ENCODE data around the gene MYH11.
"Not testable (repeated sequence)": the region's sequence is repeated elsewhere in the genome, so short reads cannot be mapped to it uniquely, and the experiment has no call there.

Gene MYH11

DNA sequence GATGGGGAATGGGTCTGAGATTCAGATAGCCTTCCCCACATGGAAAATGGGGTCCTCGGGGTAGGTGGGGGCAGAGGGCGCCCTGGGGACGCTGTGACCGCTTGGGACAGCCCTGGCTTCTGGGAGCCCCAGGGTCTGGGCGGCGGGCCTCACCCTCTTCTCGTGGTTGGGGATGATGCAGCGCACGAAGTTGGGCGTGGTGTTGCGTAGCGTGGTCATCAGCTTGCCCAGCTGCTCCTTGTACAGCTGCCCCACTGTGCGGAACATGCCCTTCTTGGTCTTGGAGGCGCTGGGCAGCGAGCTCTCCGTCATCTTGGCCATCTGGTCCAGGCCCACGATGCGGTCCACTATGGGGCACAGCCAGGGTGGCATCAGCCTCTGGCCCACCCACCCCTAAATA, 106.8 kb downstream of the MYH11 start:
- no peak for DNase-seq (ENCODE audit: low read depth)

GRCh38 chr16:15749371-15749770, 107.5 kb downstream of the MYH11 start:
- DNase-seq (ENCODE audit: low read depth): no peak

DNA sequence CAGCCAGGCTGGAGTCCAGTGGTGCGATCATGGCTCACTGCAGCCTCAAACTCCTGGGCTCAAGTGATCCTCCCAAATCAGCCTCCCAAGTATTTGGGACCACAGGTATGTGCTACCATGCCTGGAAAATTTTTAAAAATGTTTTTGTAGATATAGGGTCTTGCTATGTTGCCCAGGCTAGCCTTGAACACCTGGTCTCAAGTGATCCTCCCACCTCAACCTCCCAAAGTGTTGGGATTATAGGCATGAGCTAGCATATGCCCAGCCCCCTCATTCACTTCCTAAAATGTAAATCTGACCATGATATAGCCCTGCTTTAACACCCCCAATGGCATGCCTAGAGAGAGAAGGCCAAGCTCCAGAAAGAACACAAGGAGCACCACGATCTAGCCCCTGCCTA, 108.2 kb downstream of the MYH11 start:
- no peak for DNase-seq (ENCODE audit: low read depth)

- DNase-seq (ENCODE audit: low read depth): no peak
Measured at GRCh38 chr16:15747937-15748336, 108.9 kb downstream of the MYH11 start.

DNA sequence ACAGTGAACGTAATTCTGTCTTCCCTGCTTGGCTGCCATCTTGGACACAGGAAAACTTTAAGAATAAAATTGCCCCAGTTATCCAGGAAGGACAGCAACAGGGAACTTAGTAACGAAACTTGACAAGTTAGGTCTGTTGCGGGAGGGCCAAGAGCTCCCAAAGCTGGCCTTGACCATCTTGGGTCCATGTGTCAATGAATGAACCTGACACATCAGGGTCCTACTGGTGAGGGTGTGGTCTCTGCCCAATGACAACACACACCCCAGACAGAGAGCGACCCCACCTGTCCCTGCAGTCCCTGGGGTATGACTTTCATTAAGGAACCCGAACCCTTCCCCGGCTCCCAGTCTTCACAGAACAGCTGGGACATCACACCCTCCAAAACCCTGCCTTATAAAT, 110.5 kb downstream of the MYH11 start:
- DNase-seq (ENCODE audit: low read depth): no peak

DNA sequence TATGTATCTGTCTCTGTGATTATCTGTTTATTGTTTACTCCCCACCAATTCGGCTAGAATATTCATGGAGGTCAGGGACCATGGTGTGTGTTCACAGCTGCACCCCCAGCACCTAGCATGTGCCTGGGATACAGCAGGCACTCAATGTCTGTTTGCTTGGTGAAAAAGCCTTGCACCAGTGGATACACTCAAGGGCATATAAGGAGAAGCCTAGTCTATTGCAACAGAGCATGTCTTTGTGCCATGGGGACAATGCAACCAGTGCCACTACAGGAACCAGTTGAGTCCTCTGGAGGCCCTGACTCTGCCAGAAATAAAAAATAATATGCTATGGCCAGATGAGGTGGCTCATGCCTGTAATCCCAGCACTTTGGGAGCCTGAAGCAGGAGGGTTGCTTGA, 113.2 kb downstream of the MYH11 start:
- no peak for DNase-seq (ENCODE audit: low read depth)

- DNase-seq (ENCODE audit: low read depth): no peak
Measured at GRCh38 chr16:15742716-15743115, 114.1 kb downstream of the MYH11 start.

GRCh38 chr16:15741207-15741871, 115.5 kb downstream of the MYH11 start:
- DNase-seq (ENCODE audit: low read depth): no peak

GRCh38 chr16:15739950-15740349, 116.9 kb downstream of the MYH11 start:
- no peak for DNase-seq (ENCODE audit: low read depth)

DNA sequence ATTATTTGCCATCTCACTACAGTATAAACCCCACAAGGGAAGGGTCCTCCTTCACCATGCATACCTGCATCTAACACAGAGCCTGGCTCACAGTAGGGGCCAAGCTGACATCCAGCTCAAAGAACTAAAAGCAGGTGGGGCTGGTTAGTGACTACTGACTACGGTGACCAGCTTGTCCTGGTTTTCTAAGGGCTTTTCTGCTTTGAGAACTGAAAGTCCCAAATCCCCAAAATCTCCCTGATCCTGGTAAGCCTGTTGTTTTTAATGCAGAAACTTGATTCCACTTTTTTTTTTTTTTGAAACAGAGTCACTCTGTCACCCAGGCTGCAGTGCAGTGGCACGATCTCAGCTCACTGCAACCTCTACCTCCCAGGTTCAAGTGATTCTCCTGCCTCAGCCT, 117.4 kb downstream of the MYH11 start:
- no peak for DNase-seq (ENCODE audit: low read depth)

DNA sequence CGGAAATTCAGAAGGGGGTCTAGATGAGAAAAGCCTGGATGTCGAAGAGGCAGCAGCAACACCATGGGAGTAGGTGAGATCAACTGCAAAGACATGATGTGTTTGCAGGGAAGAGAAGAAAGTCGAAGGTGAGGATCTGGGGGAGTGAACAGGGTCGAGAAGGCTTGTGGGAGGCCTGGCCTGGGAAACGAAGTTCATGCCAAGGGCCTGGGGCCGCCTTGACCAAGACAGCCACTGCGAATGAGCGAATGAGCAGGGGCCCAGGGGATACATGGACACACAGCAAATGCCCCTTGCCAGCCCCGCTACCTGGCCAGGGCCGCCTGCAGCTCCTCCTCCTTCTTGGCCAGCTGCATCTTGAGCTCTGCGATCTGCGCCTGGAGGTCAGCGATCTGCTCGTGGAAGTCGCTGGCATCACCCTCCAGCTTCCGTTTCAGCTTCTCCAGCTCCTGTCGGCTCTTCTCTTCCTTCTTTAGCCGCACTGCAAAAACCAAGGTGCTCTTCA, 119.6 kb downstream of the MYH11 start:
- no peak for DNase-seq (ENCODE audit: low read depth)

GRCh38 chr16:15736529-15736928, 120.3 kb downstream of the MYH11 start:
- DNase-seq (ENCODE audit: low read depth): no peak

- DNase-seq (ENCODE audit: low read depth): no peak
Measured at GRCh38 chr16:15735610-15736009, 121.2 kb downstream of the MYH11 start.

DNA sequence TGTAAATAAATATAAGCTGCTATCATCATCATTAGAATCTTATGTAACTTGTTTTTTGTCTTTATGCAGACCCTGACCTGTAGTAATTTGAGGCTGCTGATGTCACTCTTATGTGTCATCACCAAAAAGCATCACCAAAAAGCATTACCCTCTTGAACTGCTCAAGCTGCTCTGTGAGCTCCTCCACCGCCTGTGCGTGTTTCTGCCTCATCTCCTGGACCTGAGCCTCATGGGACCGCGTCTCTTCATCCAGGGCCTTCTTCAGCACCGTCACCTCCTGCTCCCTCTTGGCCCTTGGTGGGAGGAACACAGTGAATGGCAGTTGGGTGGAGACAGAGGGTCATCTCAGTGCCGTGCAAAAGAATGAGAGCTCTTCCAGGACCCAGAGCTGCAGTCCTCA, 124.4 kb downstream of the MYH11 start:
- peak; percentile 11 for DNase-seq (ENCODE audit: low read depth)

GRCh38 chr16:15729152-15729551, 127.7 kb downstream of the MYH11 start:
- DNase-seq (ENCODE audit: low read depth): no peak

DNA sequence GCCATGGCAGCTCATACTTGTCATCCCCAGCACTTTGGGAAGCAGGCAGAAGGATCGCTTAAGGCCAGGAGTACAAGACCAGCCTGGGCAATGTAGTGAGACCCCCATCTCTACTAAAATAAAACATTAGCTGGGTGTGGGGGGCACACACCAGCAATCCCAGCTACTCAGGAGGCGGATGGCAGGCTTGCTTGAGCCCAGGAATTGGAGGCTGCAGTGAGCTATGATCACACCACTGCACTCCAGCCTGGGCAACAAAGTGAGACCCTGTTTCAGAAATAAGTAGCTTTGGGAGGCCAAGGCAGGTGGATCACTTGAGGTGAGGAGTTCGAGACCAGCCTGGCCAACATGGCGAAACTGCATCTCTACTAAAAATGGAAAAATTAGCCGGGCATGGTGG, 129.1 kb downstream of the MYH11 start:
- not testable (repeated sequence) for DNase-seq (ENCODE audit: low read depth)

- no peak for DNase-seq (ENCODE audit: low read depth)
Measured at GRCh38 chr16:15726715-15727114, 130.1 kb downstream of the MYH11 start.

GRCh38 chr16:15725641-15726240, 131.1 kb downstream of the MYH11 start:
- no peak for DNase-seq (ENCODE audit: low read depth)

- DNase-seq (ENCODE audit: low read depth): no peak
Measured at GRCh38 chr16:15723808-15724207, 133.0 kb downstream of the MYH11 start.

DNA sequence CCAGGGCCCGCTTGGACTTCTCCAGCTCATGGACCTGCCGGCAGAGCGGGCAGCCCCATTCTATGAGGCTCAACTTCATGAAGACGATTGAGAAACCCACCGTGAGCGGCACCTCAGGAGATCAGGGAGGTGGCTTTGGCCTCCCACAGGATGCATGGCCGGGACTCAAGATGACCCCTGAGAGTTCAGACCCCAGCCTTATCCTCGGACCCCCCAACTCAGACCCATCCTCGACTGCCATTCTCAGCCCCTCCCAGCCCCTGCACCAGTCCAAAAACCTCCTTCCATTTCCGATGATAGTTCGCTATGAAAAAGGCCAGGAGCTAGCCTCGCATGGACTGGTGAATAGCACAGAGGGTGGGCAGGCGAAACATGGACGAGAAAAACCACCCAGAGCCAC, 135.8 kb downstream of the MYH11 start:
- no peak for DNase-seq (ENCODE audit: low read depth)

GRCh38 chr16:15716694-15717447, 140.0 kb downstream of the MYH11 start:
- no peak for DNase-seq (ENCODE audit: low read depth)

- no peak for DNase-seq (ENCODE audit: low read depth)
Measured at GRCh38 chr16:15715221-15715620, 141.6 kb downstream of the MYH11 start.
